Measurements from ENCODE around the gene TFB2M. TPM values are rescaled to one million over a fixed set of nuclear protein-coding genes. Genes with fewer than 3 reads are reported as not detected.
"Not testable (repeated sequence)": the region's sequence is repeated elsewhere in the genome, so short reads cannot be mapped to it uniquely, and the experiment has no call there.

Gene TFB2M
- total RNA-seq, 1 donor from 2014 or later = 9.5 TPM

DNA sequence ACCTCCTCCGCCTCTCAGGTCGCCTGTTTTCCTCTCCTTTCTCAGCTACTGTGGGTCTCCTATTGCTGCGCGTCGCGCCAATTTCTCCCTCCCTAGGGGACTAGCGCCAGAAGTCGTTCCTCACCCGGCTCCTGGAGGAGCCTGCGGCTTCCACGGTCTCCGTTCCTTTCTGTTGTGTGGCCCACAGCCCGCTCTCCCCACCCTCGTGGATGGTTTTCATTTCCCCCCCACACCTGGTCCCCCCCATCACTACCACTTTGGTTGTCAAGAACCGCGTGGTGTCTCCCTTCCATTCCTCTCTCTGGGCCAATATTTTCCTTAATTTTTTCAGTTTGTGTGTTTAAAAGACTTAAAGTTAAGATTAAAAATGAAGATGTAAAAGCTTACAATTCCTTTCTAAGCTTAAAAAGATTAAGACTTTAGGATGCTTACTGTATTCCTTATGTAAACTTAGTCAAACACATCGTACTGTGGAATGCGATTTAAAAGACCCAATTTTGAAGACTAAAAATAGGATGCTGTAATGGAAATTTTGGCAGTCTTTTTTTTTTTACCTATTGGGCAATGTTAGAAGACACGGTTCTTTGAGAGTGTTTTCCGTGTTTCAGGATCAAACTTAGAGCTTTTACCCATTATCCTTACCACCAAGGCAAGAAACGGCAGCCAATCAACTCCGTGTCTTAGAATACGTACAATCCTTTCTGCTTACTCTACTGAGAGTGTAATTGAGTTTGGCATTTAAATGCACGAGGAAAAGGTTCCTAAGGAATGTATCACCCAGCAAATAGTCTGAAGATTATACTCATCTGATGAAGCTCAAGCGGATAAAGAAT, 968 bp upstream of the TFB2M start:
- Mint-ChIP-seq H3K27ac (ENCODE audit: unreplicated experiment) (peak overlapping the region; percentile 92), H3K9me3 (ENCODE audit: unreplicated experiment) (no peaks in the 10 kb centered on the region), H3K27me3 (ENCODE audit: unreplicated experiment) (peaks cover 12% of the 10 kb centered on the region), H3K4me3 (ENCODE audit: unreplicated experiment) (peak overlapping the region; percentile 98), H3K4me1 (ENCODE audit: unreplicated experiment) (peaks cover 29% of the 10 kb centered on the region), H3K36me3 (ENCODE audit: low read depth, unreplicated experiment) (peaks cover 4% of the 10 kb centered on the region)
- DNase-seq (ENCODE audit: low spot score) = no peak
- TF ChIP-seq, protein P1, sequence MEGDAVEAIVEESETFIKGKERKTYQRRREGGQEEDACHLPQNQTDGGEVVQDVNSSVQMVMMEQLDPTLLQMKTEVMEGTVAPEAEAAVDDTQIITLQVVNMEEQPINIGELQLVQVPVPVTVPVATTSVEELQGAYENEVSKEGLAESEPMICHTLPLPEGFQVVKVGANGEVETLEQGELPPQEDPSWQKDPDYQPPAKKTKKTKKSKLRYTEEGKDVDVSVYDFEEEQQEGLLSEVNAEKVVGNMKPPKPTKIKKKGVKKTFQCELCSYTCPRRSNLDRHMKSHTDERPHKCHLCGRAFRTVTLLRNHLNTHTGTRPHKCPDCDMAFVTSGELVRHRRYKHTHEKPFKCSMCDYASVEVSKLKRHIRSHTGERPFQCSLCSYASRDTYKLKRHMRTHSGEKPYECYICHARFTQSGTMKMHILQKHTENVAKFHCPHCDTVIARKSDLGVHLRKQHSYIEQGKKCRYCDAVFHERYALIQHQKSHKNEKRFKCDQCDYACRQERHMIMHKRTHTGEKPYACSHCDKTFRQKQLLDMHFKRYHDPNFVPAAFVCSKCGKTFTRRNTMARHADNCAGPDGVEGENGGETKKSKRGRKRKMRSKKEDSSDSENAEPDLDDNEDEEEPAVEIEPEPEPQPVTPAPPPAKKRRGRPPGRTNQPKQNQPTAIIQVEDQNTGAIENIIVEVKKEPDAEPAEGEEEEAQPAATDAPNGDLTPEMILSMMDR (IDR thresholded peaks at IDR 0.05; ENCODE audit: unreplicated experiment) = no peak

DNA sequence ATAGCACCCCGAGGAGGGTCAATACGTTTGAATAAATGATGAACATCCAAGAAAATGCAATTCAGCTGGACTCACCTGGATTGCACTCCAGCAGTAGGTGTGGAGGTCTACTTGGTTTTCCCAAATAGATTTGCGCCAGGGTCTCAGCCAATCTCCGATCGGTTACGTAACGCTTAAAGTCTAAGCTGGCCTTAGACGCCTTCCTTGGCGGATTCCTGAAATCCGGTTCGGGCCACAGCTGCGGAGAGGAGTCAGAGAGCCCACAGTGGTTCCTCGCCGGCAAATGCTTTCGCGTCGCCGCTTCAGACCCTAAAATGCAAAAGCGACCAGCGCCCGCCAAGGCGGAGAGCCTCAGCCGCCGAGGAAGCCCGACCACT, 322 bp downstream of the TFB2M start:
- peaks cover 27% of the 10 kb centered on the region for H3K4me1 Mint-ChIP-seq (ENCODE audit: unreplicated experiment)
- H3K4me3 Mint-ChIP-seq (ENCODE audit: unreplicated experiment) = peak overlapping the region; percentile 95
- TF ChIP-seq, protein P1 (IDR thresholded peaks at IDR 0.05; ENCODE audit: unreplicated experiment) = no peak
- H3K27me3 Mint-ChIP-seq (ENCODE audit: unreplicated experiment) = peaks cover 12% of the 10 kb centered on the region
- no peaks in the 10 kb centered on the region for H3K9me3 Mint-ChIP-seq (ENCODE audit: unreplicated experiment)
- H3K36me3 Mint-ChIP-seq (ENCODE audit: low read depth, unreplicated experiment) = peaks cover 4% of the 10 kb centered on the region
- peak overlapping the region; percentile 93 for H3K27ac Mint-ChIP-seq (ENCODE audit: unreplicated experiment)
- no peak for DNase-seq (ENCODE audit: low spot score)

DNA sequence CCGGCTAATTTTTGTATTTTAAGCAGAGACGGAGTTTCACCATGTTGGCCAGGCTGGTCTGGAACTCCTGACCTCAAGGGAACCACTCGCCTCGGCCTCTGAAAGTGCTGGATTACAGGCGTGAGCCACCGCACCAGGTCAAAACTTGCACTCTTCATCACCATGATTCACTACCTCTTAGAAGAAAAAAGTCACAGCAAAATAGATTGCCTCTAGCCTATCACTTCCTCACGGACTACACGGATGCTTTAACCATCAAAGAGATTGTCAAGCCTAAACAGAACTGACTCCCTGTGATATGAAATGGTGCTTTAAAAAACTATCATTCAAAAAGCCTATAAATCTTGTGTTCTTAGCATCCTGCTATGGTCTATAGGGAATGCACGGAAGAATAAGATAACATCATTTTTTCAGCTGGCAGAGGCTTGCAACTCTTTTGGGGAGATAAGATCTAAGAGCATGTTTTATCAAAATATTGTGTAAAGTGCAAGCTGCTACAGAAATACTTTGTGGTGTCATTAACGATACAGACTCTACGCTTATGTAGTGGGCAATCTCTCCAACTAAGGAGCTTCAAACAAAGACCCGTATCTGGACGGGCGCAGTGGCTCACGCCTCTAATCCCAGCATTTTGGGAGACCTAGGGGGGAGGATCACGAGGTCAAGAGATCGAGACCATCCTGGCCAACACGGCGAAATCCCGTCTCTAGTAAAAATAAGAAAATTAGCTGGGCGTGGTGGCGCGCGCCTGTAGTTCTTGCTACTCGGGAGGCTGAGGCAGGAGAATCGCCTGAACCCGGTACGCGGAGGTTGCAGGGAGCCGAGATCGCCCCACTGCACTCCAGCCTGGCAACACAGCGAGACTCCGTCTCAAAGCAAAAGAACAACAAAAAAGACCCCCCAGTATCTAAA, 966 bp downstream of the TFB2M start:
- H3K27me3 Mint-ChIP-seq (ENCODE audit: unreplicated experiment) = peaks cover 12% of the 10 kb centered on the region
- peak overlapping the region; percentile 93 for H3K27ac Mint-ChIP-seq (ENCODE audit: unreplicated experiment)
- H3K36me3 Mint-ChIP-seq (ENCODE audit: low read depth, unreplicated experiment) = peaks cover 4% of the 10 kb centered on the region
- peak; percentile 6 for DNase-seq (ENCODE audit: low spot score)
- peaks cover 24% of the 10 kb centered on the region for H3K4me1 Mint-ChIP-seq (ENCODE audit: unreplicated experiment)
- TF ChIP-seq, protein P1 (IDR thresholded peaks at IDR 0.05; ENCODE audit: unreplicated experiment) = no peak
- peak overlapping the region; percentile 95 for H3K4me3 Mint-ChIP-seq (ENCODE audit: unreplicated experiment)
- H3K9me3 Mint-ChIP-seq (ENCODE audit: unreplicated experiment) = no peaks in the 10 kb centered on the region

DNA sequence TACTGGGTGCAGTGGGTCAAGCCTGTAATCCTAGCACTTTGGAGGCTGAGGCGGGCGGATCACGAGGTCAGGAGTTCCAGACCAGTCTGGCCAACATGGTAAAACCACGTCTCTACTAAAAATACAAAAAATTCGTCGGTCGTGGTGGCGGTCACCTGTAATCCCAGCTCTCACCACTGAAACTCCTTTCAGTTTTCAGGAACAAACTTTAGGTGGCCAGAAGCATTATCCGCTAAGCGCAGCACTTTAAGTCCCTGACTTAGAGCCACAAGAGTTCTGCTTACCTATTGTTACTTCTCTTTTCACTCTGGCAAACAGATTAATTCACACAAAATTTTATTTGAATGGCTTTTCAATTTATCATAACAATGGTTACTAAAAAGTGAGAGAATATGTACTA, 5.2 kb downstream of the TFB2M start:
- peaks cover 10% of the 10 kb centered on the region for H3K36me3 Mint-ChIP-seq (ENCODE audit: low read depth, unreplicated experiment)
- not testable (repeated sequence) for H3K4me3 Mint-ChIP-seq (ENCODE audit: unreplicated experiment); H3K27ac Mint-ChIP-seq (ENCODE audit: unreplicated experiment); H3K27me3 Mint-ChIP-seq (ENCODE audit: unreplicated experiment); H3K9me3 Mint-ChIP-seq (ENCODE audit: unreplicated experiment); H3K4me1 Mint-ChIP-seq (ENCODE audit: unreplicated experiment)
- peak; percentile 8 for DNase-seq (ENCODE audit: low spot score)
- TF ChIP-seq, protein P1 (IDR thresholded peaks at IDR 0.05; ENCODE audit: unreplicated experiment) = peak; percentile 58

Measured in endothelial cell (in vitro differentiated cells).